Activated T-helper 9 cell treated with anti-CD3 and anti-CD28 coated beads, Interleukin-2, amount 50 U/mL, for 16 hours (primary cell): ENCODE measurements around the gene C11orf52.

Experiments
- DNase-seq: peaks from one replicate; pipeline ENCODE4 v3.0.0-alpha.2; 2020; ENCODE audit warnings: low read depth

Gene C11orf52

DNA sequence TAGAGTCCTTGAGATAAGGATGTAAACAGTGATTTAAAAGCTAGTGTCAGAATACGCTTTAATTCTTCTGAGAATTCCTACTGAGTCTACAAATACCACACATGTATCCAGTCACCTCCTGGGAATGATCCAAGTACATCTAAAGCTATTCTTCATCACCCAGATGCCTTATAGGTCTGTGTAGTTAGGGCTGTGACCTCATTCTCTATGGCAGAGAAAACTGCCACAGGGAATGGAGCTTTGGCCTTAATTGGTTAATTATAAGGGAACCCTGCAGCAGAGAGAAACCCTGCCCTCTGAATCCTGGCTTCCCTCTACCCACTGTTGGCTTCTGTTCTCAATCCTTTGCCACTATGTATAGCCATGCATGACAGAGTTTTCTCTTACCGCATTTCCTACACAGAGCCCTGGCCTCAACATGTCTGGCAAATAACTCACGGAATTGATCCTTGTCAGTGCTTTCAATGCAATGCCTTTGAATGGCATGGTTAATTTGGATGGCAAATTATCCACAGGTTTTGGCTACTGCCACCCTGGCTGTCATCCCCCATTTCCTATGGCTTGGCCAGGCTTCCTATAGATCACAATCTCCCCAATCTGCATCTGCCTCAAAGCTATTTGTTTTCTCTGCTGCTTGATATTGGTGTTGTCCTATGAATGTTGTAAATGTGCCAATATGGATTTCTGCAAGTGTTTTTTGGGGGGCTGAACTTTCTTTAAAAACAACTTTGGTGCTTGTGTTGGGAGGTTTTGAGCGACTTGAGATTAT, 21.3 kb downstream of the C11orf52 start:
- no peak for DNase-seq

DNA sequence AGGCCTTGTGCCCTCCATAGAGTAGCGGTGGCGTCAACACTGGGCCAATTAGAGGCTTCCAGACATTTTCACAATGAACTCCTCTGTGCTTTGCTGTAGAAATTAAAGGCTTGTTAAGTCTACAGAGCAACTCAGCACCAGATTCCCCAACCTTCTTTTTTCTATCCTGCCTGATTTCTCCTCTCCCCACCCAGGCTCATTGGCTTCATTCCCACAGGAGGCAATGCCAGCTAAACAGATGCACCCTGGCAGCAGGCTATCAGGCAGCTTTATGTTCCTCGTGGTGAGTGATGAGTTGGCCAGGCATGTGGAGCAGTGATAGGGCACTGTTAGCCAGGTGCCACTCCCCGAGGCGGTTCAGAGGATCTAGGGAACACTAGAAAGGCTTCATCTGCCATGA, 23.2 kb downstream of the C11orf52 start:
- no peak for DNase-seq

DNA sequence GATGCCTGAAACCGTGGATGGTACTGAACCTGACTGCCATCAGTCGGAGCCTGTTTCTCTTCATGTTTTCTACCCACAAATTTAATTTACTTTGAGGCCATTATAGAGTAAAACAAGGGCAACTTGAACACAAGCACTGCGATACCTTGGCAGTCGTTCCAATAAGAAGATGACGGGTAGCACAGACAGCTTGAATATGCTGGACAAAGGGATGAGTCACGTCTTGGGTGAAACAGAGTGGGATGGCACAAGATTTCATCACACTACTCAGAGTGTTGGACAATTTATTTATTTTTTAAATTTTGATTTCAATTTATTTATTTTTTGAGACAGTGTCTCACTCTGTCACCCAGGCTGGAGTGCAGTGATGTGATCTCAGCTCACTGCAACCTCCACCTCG, 24.1 kb downstream of the C11orf52 start:
- no peak for DNase-seq

DNA sequence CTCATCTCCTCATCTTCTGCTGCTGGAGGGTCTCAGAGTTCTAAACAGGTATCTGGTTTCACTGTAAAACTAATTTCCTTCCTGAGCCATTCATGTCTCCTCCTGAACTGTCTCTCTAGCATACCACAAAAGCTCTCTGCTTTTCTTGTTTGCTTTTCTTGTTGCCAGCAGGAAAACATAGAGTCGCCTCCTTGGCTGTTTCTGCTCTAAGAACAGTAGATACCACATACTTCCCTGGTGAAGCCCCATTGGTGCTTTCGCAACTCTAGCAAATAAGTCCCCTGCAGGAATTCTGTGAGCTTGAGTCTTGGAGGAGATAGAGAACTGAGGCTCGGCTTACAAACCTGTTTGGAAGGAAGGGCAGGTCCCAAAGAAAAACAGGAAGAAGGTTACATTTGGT, 25.4 kb downstream of the C11orf52 start:
- DNase-seq = no peak

DNA sequence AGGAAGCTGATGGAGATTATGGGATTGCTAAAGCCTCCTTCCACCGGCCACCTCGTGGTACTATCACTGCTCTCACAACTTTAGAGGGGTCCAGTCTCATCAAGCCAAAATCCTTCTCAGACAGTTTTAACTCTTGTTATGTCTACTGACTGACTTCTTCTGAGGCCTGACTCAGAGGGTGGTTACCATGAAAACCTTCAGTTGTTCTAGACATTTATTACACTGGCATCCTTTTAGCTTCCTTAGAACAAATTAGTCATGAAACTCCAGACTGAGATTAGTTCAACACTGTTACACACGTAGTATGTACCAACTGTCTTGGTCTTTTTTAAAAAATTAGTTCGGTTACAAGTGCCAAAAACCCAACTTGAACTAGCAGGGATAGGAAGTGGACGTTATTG, 25.9 kb downstream of the C11orf52 start:
- no peak for DNase-seq

DNA sequence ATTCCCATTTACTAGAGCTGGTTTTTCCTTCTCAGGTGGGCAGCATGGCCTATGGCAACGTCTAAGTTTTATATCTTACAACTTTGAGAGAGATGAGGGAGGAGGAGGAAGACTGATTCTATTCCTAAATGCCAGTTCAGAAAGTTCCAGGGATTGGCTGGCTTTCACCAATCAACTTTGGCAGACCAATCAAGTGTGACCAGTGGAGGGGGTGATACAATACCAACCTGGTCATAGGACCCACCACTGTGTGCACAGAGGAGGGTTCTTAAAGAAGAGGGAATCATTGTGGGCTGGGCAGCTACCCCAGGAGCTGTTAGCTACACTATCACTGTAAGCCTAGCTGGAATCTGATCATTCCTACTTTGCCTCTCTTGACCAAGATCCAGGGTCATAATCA, 26.5 kb downstream of the C11orf52 start:
- no peak for DNase-seq

DNA sequence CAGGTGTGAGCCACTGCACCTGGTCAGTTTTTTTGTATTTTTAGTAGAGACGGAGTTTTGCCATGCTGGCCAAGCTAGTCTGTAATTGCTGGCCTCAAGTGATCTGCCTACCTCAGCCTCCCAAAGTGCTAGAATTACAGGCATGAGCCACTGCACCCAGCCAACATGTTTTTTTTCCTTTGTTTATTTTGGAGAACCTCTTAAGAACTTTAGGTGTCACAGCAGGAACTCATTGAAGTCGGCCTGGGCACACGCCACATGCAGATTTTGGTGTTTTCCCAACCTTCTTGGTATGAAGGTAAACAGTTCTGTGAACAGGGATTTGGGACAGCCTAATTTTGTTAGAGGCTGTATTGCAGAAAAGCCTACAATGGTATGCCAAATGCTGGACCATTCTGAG, 27.8 kb downstream of the C11orf52 start:
- no peak for DNase-seq

DNA sequence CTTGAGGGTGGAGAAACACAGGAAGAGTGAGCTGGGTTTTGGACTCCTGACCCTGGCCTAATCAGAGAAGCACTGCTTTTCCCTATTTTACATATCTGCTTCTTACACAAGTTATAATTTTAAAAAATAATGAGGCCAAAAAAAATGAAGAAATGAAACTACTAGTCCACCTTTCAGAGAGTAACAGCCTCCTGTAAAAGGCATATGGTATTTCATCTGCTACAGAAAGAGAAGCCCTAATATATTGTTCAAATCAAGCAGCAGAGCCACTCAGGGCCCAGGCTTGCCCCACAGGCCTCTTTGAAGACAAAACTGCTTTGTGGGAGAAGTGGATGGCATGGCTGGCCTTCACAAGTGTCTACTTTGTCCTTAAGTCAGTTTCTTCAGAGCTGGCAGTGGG, 28.4 kb downstream of the C11orf52 start:
- no peak for DNase-seq

DNA sequence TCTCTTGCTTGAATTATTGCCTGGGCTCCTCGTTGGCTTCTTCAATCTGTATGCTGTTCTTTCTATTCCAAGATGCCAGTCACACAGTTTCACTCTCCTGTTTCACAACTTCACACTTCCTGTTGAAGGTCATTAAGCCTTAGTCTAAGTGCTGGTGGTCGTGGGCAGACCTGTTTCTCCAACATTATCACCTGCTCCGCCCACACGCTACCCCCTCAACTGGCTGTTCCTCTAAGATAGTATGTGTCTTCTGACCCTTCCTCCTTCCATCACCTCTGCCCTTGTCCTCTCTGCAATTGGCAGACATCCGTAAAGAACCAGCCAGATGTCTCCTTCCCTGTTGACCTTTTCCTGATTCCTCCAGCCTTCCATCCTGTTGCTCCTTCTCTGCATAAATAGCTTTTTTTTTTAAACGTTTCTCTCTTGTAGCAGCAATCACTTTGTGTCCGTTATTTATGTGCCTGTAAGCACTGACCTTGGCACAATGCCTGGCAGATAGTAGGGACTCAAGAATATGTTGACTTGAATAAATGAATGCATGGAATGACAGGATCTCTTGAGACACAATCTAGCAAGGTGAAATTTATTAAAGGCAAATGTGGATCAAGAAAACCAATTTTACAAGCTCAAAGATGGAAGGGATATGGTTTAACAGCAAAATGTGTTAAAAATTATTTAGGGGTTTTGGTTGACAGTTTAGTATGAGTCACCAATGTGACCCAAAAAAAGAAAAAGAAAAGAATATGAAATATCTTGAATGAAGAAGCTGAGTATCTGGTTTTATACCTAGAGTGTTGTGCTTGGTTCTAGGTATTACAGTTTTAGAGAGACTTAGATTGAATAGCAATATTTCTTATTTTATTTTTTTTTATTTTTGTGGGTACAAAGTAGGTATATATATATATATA, 31.1 kb downstream of the C11orf52 start:
- no peak for DNase-seq

DNA sequence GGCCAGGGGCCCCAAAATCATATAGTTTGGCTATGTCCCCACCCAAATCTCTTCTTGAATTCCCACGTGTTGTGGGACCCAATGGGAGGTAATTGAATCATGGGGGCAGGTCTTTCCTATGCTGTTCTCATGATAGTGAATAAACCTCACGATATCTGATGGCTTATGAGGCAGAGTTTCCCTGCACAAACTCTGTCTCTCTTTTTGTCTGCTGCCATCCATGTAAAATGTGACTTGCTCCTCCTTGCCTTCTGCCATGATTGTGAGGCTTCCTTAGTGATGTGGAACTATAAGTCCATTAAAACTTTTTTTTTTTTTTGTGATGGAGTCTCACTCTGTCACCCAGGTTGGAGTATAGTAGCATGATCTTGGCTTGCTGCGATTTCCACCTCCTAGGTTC, 32.9 kb downstream of the C11orf52 start:
- DNase-seq = no peak

DNA sequence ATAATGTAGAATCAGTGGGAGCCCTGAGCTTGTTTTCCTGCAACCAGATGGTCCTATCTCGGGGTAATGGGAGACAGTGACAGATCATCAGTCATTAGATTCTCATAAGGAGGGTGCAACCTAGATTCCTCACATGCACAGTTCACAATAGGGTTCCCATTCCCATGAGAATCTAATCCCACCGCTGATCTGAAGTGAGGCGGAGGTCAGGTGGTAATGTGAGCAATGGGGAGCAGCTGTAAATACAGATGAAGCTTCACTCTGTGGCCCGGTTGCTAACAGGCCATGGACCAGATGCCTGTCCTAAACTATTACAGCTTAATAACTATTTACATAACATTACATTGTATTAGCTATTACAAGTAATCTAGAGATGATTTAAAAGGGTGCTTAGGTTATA, 35.4 kb downstream of the C11orf52 start:
- no peak for DNase-seq

DNA sequence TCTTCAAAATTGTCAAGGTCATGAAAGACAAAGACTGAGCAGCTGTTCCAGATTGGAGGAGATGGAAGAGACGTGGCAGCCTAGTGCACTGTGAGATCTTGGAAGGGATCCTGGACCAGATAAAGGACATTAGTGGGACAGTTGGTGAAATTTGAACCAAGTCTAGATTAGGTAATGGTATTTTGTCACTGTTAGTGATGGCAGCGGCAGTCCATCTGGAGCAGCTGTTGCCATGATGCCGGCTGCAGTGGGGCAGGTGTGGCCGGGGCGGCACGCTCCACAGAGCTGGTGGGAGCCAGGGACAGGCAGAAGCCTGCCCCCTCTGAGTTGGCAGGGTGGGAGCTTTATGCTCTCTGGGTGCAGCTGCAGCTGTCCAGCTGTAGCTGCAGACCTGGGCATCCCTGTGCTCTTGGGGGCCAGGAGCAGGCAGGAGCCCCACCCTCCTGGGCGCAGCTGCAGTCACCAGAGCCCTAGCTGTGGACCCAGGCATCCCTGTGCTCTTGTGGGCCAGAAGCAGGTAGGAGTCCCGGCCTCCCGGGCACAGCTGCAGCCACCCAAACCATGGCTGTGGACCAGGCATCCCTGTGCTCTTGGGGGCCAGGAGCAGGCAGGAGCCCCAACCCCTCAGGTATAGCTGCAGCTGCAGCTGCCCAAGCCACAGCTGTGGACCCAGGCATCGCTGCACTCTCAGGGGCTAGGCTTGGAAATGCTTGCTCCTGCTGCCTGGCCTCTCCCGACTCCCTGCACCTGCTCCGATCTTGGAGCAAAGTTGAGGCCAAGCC, 39.1 kb downstream of the C11orf52 start:
- DNase-seq = no peak

DNA sequence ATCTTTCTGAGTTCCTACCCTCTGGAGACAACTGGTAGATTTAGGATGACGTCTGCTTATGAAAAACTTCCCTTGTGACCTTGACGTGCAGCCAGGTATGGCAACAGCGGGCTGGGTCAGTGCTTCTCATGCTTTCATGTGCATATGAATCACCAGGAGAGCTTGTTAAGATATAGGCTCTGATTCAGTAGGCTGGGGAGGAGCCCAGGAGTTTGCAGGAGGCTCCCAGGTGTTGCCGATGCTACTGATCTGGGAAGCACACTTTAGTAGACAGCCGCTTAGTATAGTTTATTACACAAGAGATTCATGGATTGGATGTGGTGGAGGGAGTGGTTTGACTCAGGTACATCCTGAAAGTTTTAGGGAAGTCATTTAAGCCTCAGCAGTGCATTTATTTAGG, 42.2 kb downstream of the C11orf52 start:
- no peak for DNase-seq

DNA sequence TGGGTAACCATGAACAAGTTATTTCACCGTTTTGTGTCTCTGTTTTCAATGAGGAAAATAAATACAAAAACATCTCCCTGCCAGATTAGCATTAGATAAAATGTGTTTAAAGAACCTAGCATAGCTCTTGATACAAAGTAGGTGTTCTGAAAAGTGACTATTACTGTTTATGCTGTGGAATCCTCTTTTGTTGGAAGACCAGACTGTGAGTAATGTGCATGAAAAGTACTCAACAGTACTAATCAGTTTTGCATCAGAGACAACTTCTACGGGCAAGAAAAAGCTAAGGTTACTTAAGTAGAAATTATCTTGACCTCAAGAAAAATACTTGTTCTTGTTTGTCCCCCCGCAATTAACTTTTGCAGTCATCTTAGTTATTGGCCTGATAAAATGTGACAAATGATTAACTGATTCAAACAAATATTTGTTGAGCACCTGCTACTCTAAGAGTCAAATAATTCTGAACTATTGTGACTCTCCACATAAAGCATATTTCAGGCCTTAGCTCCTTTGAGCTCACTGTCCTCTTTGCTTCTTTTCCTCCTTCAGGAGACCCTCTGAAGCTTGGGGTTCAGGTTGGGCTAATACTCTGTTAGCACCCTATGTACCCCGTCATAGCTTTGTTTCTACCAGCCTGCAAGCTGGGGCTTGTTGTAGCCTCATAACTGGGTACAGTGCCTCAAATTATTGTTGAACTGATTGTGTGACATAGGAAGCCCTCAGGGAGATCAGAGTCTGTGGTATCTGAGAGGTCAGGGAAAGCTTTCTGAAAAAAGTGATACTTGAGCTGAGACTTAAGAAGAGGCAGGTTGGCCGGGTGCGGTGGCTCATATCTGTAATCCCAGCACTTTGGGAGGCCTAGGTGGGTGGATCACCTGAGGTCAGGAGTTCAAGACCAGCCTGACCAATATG, 42.9 kb downstream of the C11orf52 start:
- no peak for DNase-seq

DNA sequence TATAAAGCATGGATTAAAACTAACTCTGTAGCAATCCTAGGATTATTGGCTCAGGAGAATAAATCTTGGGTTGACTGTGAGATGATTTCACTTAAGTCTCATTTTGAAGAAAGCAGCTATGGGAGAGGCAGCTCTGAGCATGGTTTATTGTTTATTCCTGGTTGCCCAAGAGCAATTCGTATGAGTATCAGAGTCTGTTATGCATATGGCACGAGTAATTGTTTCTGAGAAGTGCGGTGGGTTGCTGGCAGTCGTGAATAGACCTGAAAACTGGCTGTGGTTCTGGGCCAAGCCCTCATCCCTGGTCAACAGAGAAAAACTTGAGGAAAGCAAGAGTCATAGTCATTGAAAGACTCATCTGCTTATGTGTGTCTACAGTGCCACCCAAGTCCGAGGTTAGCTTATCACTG, 45.2 kb downstream of the C11orf52 start:
- DNase-seq = no peak

DNA sequence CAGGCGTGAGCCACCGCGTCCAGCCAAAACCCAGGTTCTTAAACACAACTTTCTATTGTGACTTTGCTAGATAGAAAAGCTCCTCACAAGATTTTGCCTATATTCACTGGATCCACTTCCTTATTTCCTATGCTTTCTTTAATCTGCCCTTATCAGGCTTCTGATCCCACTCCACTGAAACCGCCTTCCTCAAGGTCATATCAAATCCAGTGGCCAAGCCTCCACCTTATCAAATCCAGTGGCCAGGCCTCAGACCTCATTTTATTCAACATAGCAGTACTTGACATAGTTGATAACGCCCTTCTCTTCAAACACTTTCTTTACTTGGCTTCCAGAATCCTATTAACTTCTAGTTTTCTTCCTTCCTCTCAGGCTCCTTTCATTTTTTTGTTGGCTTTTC, 48.0 kb downstream of the C11orf52 start:
- DNase-seq = no peak

DNA sequence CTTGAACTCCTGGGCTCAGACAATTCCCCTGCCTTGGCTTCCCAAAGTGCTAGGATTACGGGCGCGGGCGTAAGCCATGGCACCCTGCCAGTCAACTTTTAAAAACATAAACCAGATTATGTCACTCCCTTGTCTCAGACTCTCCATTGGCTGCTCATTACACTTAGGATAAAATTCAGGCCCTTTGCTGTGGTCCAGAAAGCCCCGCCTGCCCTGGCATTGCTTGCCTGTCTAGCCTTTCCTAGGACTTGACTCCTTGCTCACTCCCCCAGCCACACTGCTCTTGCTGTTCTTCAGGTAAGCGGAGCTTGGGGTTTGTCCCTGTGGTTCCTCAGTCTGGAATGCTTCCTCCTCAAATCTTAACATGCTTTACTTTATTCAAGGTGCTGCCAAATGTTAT, 48.9 kb downstream of the C11orf52 start:
- DNase-seq = no peak

DNA sequence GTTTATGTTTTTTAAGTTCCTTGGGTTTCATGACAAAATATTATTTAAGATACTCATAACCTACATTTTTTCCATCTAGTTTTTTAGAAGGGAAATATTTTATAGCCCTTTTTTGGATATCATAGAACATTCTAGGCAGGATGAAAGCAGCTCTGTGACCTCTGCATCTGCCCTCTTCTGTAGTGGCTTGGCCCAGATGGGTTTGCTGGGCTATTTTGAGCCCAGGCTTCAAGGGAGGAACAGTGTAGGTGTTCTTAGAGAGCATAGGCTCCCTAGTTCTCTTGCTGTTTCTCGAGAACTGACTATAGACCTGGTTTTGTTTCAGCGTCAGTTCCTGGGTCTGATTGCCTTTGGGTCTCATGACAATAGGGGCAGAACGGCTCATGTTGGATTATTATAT, 50.6 kb downstream of the C11orf52 start:
- DNase-seq = no peak

DNA sequence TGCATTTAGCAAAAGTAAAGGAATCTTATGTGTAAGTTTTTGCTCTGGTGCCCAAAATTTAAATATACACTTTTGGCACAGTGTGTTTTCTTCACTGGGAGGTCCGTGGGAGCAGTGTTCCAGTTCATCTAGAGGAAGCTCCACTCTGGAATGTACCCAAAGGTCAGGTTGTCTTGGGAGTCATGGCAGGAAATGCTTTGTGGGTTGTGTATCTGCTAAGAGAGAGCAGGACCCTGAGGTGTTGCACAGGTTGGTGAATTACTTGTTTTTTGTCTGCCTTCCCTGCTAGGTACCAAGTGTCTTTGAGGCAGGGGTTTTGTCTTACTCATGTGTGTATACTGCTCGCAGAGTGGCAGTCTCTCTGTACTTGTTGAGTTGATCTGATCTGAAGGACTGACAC, 55.7 kb downstream of the C11orf52 start:
- DNase-seq = no peak

DNA sequence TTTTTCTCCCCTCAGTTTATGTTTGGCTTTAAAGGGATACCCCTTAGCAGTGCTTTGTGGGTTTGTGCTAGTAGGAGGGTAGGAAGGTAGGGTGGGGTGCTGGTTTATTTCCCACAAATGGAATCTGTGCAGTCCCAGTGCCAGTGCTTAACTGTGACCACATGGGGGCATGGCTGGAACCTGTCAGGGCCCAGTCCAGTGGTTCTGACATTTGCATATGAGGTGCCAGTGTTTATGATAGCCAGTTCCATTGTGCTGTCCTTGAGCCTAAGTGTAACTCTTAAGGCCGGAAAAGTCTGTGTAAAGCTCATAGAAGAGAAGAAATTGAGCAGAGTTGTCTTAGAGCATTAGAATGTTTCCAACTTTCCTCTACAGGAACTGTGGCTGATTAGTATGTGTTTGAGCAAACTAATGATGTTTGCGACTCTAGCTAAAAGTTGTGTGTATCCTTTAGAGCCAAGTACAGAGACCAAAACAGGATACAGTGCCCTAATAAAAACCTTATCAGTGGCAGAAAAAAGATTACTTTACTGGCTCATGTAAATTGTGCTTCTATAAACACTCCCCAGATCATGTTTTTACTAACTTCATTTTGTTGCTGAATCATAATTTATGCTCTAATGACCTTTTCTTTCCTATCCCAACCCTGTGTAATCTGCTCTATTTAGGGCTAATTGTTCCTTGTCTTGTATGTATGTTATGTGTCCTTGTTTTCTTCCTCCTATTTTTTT, 56.5 kb downstream of the C11orf52 start:
- no peak for DNase-seq
